Thoracic aorta (tissue), 2 donors: Measurements from ENCODE around the gene PAN3. TPM values are rescaled to one million over a fixed set of nuclear protein-coding genes. Genes with fewer than 3 reads are reported as not detected.

Source experiments
- ATAC-seq: fragments of 150-250 bp; one replicate; pipeline ENCODE4 v1.8.0; 2017; ENCODE audit warnings: low read depth; ENCODE audit not compliant: insufficient number of reproducible peaks, low FRiP score
- DNase-seq: peaks from one replicate; pipeline ENCODE4 v3.0.0-alpha.2; 2020; ENCODE audit warnings: low spot score
- H3K27ac ChIP-seq, 2 donors: fragments of 200-600 bp; sonication (generic); 1 replicate in 1 of 2; 2 replicates in 1 of 2; pipeline ENCODE4 v1.5.1; 2016; ENCODE audit warnings: mild to moderate bottlenecking in 2 of 2, moderate library complexity in 2 of 2
- H3K27me3 ChIP-seq: fragments of 200-600 bp; sonication (generic); replicated peaks from 2 replicates; pipeline ENCODE4 v1.6.0; 2016; ENCODE audit warnings: mild to moderate bottlenecking; ENCODE audit not compliant: insufficient read depth
- H3K36me3 ChIP-seq: fragments of 200-600 bp; sonication (generic); one replicate; pipeline ENCODE4 v1.5.1; 2016
- H3K4me1 ChIP-seq, 2 donors: fragments of 200-600 bp; sonication (generic); 1 replicate in 1 of 2; 2 replicates in 1 of 2; pipeline versions ENCODE4 v1.5.1 to v1.6.0; 2016; ENCODE audit warnings: low read depth in 2 of 2, mild to moderate bottlenecking in 1 of 2; ENCODE audit not compliant: control insufficient read depth in 1 of 2
- H3K4me3 ChIP-seq: fragments of 200-600 bp; sonication (generic); 2 replicates; pipeline ENCODE4 v1.5.1; 2016; ENCODE audit warnings: mild to moderate bottlenecking
- H3K9me3 ChIP-seq: fragments of 200-600 bp; sonication (generic); 2 replicates; pipeline ENCODE4 v1.5.1; 2016
- total RNA-seq, 2 donors: library from RNA; depleted of rRNA; stranded (reverse); fragments of >200 nt; gene quantifications; one replicate each; pipeline versions ENCODE4 v1.1.0 to v1.2.3, GENCODE V29; 2016
- TF ChIP-seq, protein P1 (sequence below): fragments of 200-600 bp; sonication (generic); IDR thresholded peaks from one replicate; pipeline ENCODE4 v1.5.1; 2019; ENCODE audit warnings: antibody characterized with exemption

PAN3 gene
- total RNA-seq, 2 donors from 2014 or later: 33.3 to 45.3 TPM

- ATAC-seq (no peak), DNase-seq (no peak)
- Histone ChIP-seq H3K4me1 (peaks cover 9 to 29% of the 10 kb centered on the region in 2 donors), H3K27ac (no peak overlapping the region), H3K9me3 (no peaks in the 10 kb centered on the region), H3K4me3 (no peak overlapping the region), H3K36me3 (no peaks in the 10 kb centered on the region), H3K27me3 (no peaks in the 10 kb centered on the region)
- TF ChIP-seq, protein P1, sequence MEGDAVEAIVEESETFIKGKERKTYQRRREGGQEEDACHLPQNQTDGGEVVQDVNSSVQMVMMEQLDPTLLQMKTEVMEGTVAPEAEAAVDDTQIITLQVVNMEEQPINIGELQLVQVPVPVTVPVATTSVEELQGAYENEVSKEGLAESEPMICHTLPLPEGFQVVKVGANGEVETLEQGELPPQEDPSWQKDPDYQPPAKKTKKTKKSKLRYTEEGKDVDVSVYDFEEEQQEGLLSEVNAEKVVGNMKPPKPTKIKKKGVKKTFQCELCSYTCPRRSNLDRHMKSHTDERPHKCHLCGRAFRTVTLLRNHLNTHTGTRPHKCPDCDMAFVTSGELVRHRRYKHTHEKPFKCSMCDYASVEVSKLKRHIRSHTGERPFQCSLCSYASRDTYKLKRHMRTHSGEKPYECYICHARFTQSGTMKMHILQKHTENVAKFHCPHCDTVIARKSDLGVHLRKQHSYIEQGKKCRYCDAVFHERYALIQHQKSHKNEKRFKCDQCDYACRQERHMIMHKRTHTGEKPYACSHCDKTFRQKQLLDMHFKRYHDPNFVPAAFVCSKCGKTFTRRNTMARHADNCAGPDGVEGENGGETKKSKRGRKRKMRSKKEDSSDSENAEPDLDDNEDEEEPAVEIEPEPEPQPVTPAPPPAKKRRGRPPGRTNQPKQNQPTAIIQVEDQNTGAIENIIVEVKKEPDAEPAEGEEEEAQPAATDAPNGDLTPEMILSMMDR: no peak
These were observed 197.9 kb downstream of the PAN3 start for GRCh38 chr13:28336193-28336657.

GRCh38 chr13:28337166-28338005 lies 199.0 kb downstream of the PAN3 start:
- ATAC-seq: peak; percentile 50
- Histone ChIP-seq H3K9me3 (no peaks in the 10 kb centered on the region), H3K4me1 (peaks cover 9 to 29% of the 10 kb centered on the region in 2 donors), H3K27me3 (no peaks in the 10 kb centered on the region), H3K4me3 (no peak overlapping the region), H3K27ac (peak overlapping the region in 1 of 2 donors; percentile 43), H3K36me3 (no peaks in the 10 kb centered on the region)
- DNase-seq: no peak
- TF ChIP-seq, protein P1: no peak

- Histone ChIP-seq H3K9me3 (no peaks in the 10 kb centered on the region), H3K4me1 (peaks cover 9 to 29% of the 10 kb centered on the region in 2 donors), H3K27ac (peak overlapping the region; percentile 12 to 40), H3K4me3 (peak overlapping the region; percentile 18), H3K36me3 (no peaks in the 10 kb centered on the region), H3K27me3 (no peaks in the 10 kb centered on the region)
- DNase-seq: no peak
- no peak for ATAC-seq
- TF ChIP-seq, protein P1: no peak
These were observed 199.7 kb downstream of the PAN3 start for GRCh38 chr13:28338006-28338574.

GRCh38 chr13:28338742-28339141 lies 200.4 kb downstream of the PAN3 start:
- H3K27me3 ChIP-seq: no peaks in the 10 kb centered on the region
- ATAC-seq (no peak), DNase-seq (no peak)
- peaks cover 9 to 29% of the 10 kb centered on the region in 2 donors for H3K4me1 ChIP-seq
- TF ChIP-seq, protein P1: no peak
- no peaks in the 10 kb centered on the region for H3K36me3 ChIP-seq
- no peaks in the 10 kb centered on the region for H3K9me3 ChIP-seq
- no peak overlapping the region for H3K4me3 ChIP-seq
- no peak overlapping the region for H3K27ac ChIP-seq

DNA sequence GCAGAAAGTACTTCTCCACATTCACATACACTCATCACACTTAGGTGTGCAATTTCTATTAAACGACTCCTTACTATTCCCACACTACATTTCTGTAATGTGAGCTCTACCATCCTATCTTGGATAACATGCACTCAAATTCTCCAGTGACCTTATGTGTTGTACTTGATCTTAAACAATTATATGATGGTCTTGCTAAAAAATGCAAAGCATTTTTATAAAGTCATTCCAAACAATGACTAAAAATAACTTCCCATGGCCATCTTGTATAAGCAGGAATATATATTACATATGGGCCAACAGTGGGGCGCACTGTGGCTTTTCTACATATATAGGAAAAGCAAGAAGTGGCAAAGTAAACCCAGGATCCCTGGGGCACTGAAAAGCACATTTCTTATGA lies 201.1 kb downstream of the PAN3 start:
- Histone ChIP-seq H3K4me3 (no peak overlapping the region), H3K36me3 (no peaks in the 10 kb centered on the region), H3K4me1 (peaks cover 9 to 29% of the 10 kb centered on the region in 2 donors), H3K27me3 (no peaks in the 10 kb centered on the region), H3K27ac (no peak overlapping the region), H3K9me3 (no peaks in the 10 kb centered on the region)
- TF ChIP-seq, protein P1: no peak
- ATAC-seq (no peak), DNase-seq (no peak)
